ENCODE results near the gene GIMAP5. TPM values are rescaled to one million over a fixed set of nuclear protein-coding genes. Genes with fewer than 3 reads are reported as not detected.

The GIMAP5 gene
- total RNA-seq, 1 experiment from 2014 or later = not detected

DNA sequence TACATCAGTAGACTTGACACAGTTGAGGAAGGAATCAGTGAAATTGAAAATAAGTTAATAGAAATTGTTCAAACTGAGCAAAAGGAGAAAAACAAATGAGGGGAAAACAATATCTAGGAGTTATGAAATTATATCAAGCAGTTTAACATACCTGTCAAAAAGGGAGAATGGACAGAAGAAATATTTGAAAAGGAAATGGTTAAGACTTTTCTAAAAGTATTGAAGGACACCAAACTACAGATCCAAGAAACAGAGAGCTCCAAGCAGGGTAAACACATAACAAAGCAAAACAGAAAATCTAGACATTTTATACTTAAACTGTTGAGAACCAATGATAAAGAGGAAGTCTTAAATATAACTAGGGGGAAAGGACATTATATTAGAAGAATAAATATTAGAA lies 8.6 kb upstream of the GIMAP5 start:
- Mint-ChIP-seq H3K27ac (no peak overlapping the region), H3K27me3 (ENCODE audit: low read depth) (peaks cover 100% of the 10 kb centered on the region), H3K36me3 (ENCODE audit: insufficient read depth in 1 of 3, low read depth in 3 of 3) (no peaks in the 10 kb centered on the region; a peak in 1 of 7 replicates), H3K9me3 (peaks cover 19 to 43% of the 10 kb centered on the region in 2 experiments), H3K4me3 (no peak overlapping the region), H3K4me1 (no peaks in the 10 kb centered on the region)
- H3K79me2 ChIP-seq (ENCODE audit: insufficient read depth, low read length) = no peaks in the 10 kb centered on the region
- H2AK5ac ChIP-seq (ENCODE audit: insufficient read length, low read length) = no peak overlapping the region
- H4K91ac ChIP-seq (ENCODE audit: insufficient read length, low read depth, low read length) = no peak overlapping the region
- H4K8ac ChIP-seq (replicated peaks; ENCODE audit: insufficient read length, low read depth, low read length) = no peak overlapping the region
- H3K18ac ChIP-seq (ENCODE audit: insufficient read length, low read depth, low read length) = no peak overlapping the region
- no peak overlapping the region for H2BK20ac ChIP-seq (ENCODE audit: low read depth, low read length, poor library complexity, severe bottlenecking)
- no peaks in the 10 kb centered on the region for H3K23me2 ChIP-seq (ENCODE audit: insufficient read length, low read depth, low read length, poor library complexity, severe bottlenecking)
- no peaks in the 10 kb centered on the region for H3K9me3 ChIP-seq (ENCODE audit: control insufficient read depth, low read depth, low read length)
- H3K56ac ChIP-seq (ENCODE audit: insufficient read length, low read depth, low read length) = no peak overlapping the region
- no peaks in the 10 kb centered on the region for H4K20me1 ChIP-seq (ENCODE audit: control insufficient read depth, insufficient read depth, insufficient read length)
- TF ChIP-seq, protein P1, sequence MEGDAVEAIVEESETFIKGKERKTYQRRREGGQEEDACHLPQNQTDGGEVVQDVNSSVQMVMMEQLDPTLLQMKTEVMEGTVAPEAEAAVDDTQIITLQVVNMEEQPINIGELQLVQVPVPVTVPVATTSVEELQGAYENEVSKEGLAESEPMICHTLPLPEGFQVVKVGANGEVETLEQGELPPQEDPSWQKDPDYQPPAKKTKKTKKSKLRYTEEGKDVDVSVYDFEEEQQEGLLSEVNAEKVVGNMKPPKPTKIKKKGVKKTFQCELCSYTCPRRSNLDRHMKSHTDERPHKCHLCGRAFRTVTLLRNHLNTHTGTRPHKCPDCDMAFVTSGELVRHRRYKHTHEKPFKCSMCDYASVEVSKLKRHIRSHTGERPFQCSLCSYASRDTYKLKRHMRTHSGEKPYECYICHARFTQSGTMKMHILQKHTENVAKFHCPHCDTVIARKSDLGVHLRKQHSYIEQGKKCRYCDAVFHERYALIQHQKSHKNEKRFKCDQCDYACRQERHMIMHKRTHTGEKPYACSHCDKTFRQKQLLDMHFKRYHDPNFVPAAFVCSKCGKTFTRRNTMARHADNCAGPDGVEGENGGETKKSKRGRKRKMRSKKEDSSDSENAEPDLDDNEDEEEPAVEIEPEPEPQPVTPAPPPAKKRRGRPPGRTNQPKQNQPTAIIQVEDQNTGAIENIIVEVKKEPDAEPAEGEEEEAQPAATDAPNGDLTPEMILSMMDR (conservative IDR thresholded peaks at IDR 0.05) = no peak
- no peak overlapping the region for H3K27ac ChIP-seq (ENCODE audit: insufficient read length, low read depth, low read length)
- H2BK12ac ChIP-seq (ENCODE audit: insufficient read length, low read depth, low read length) = no peak overlapping the region
- H2AFZ ChIP-seq (ENCODE audit: low read length) = no peak overlapping the region
- no peak overlapping the region for H4K5ac ChIP-seq (ENCODE audit: insufficient read length, low read depth, low read length)
- H3K4me2 ChIP-seq (ENCODE audit: insufficient read depth, insufficient read length, low read length) = no peak overlapping the region
- no peak overlapping the region for H3K23ac ChIP-seq (ENCODE audit: insufficient read length, low read depth, low read length)
- H3T11ph ChIP-seq (ENCODE audit: low read length) = no peak overlapping the region
- H3K79me1 ChIP-seq (ENCODE audit: insufficient read depth, low read depth, low read length, poor library complexity, severe bottlenecking) = no peaks in the 10 kb centered on the region
- no peak for DNase-seq
- H2BK120ac ChIP-seq (ENCODE audit: low read depth, low read length, poor library complexity, severe bottlenecking) = no peak overlapping the region
- H2BK5ac ChIP-seq (ENCODE audit: insufficient read length, low read length) = no peak overlapping the region
- no peak overlapping the region for H3K9ac ChIP-seq (ENCODE audit: extremely low read depth, insufficient read length, low read length)
- no peak overlapping the region for H3K14ac ChIP-seq (ENCODE audit: insufficient read depth, low read length)
- H3K4me1 ChIP-seq (ENCODE audit: insufficient read depth, low read length) = no peaks in the 10 kb centered on the region
- H3K27me3 ChIP-seq (ENCODE audit: insufficient read depth, low read length) = peaks cover 32% of the 10 kb centered on the region
- no peak overlapping the region for H2BK15ac ChIP-seq (ENCODE audit: low read depth, low read length)
- H3K4ac ChIP-seq (ENCODE audit: low read depth, low read length) = no peak overlapping the region
